Measurements from ENCODE around the gene CDK5RAP2.

- TF ChIP-seq EP300 (IDR thresholded peaks at IDR 0.05) (no peak), CTCF (IDR thresholded peaks at IDR 0.05) (no peak)
Observed at GRCh38 chr9:120528327-120528726, 51.6 kb downstream of the CDK5RAP2 start.
